Measurements from ENCODE around the gene ULBP3. TPM values are rescaled to one million over a fixed set of nuclear protein-coding genes. Genes with fewer than 3 reads are reported as not detected.

ULBP3 gene
- total and polyA plus RNA-seq, 9 of the 15 experiments (the other 6 are each of a cell fraction or from before 2014, with no cell fraction given), result 0.25 to 0.33 TPM; not detected in 7

GRCh38 chr6:150053450-150053849 is 15.5 kb downstream of the ULBP3 start:
- Histone ChIP-seq H3K9ac (ENCODE audit: insufficient read depth in 1 of 2, low read depth in 2 of 2, low read length in 2 of 2) (no peak overlapping the region), H4K20me1 (replicated peaks; ENCODE audit: control insufficient read depth, insufficient read depth, low read length) (0 out of 2 replicates have a peak, but pooled peaks cover 4% of the 10 kb centered on the region), H3K4me1 (replicated peaks in 1 of 2; ENCODE audit: control insufficient read depth in 2 of 2, insufficient read depth in 2 of 2, low read length in 2 of 2) (peaks cover 0 to 6% of the 10 kb centered on the region in 2 experiments; a peak in 1 of 5 replicates), H3K9me1 (ENCODE audit: control insufficient read depth, insufficient read depth, low read length) (no peaks in the 10 kb centered on the region), H3K27me3 (ENCODE audit: control insufficient read depth in 2 of 2, insufficient read depth in 2 of 2, low read length in 2 of 2) (peaks cover 67 to 76% of the 10 kb centered on the region in 2 experiments), H3K27ac (ENCODE audit: extremely low read depth, low read depth, low read length) (no peak overlapping the region), H2AFZ (ENCODE audit: low read depth, low read length) (no peak overlapping the region), H3K4me3 (no peak overlapping the region), H3K79me2 (ENCODE audit: control insufficient read depth, insufficient read depth, low read length) (no peaks in the 10 kb centered on the region), H3K9me3 (replicated peaks; ENCODE audit: control insufficient read depth, insufficient read depth, low read depth, low read length) (no peaks in the 10 kb centered on the region; the same call in 1 of the 2 replicates), H3K4me2 (ENCODE audit: insufficient read depth, low read length) (no peak overlapping the region), H3K36me3 (ENCODE audit: control insufficient read depth, insufficient read depth, low read length) (no peaks in the 10 kb centered on the region)
- under 1% methylated on average over 11 of the region's 11 CpGs for WGBS (ENCODE audit: insufficient coverage, low coverage, missing lambda C conversion rate)
- intact Hi-C loops (cut with micrococcal nuclease) (no loop called here), in situ Hi-C loops (cut with MboI) (loop anchor here (25.0 kb wide), 1 partner anchor 759 kb away; no protein-coding TSS in a partner anchor)
- no peak for ATAC-seq
- POLR2A ChIA-PET, result interaction anchor here (0.6 to 1.6 kb wide), 7 partner anchors 8 to 725 kb away, joined by 3 to 7 read pairs (median 3); no protein-coding TSS in a partner anchor
- FAIRE-seq, result no peak
- no TSS peak for BruUV-seq (replicated peaks)
- no peak for DNase-seq (ENCODE audit: extremely low read depth in 1 of 4, low spot score in 3 of 4)
- CTCF ChIA-PET (ENCODE audit: low intra/inter-chr PET ratio), result no interaction called here
- TF ChIP-seq RREB1 (CRISPR knock-in tag; IDR thresholded peaks at IDR 0.05) (no peak), XRCC4 (IDR thresholded peaks at IDR 0.05; ENCODE audit: extremely low read depth, insufficient read depth, insufficient read length) (no peak), POLR2A (conservative IDR thresholded peaks at IDR 0.05) (no peak), CEBPZ (IDR thresholded peaks at IDR 0.05; ENCODE audit: borderline replicate concordance, low read depth, low read length) (no peak), MTA3 (IDR thresholded peaks at IDR 0.05; ENCODE audit: borderline replicate concordance) (no peak), MXD1 (CRISPR knock-in tag; IDR thresholded peaks at IDR 0.05; ENCODE audit: borderline replicate concordance, poor library complexity, severe bottlenecking) (no peak), E2F5 (CRISPR knock-in tag; IDR thresholded peaks at IDR 0.05) (no peak), POLR2AphosphoS5 (IDR thresholded peaks at IDR 0.05; ENCODE audit: control insufficient read depth, insufficient read depth, low read depth, low read length) (no peak), BCOR (IDR thresholded peaks at IDR 0.05) (no peak), PREB (CRISPR knock-in tag; IDR thresholded peaks at IDR 0.05) (no peak), CC2D1A (IDR thresholded peaks at IDR 0.05) (no peak)
